Vagina (tissue), 2 donors: ENCODE data around the gene STX3.

Experiments used
- POLR2A ChIP-seq, 2 donors: fragments of 450-650 bp; IDR thresholded peaks; one replicate each; pipeline ENCODE4 v1.6.1; 2017; ENCODE audit warnings: antibody characterized with exemption in 2 of 2, mild to moderate bottlenecking in 2 of 2, moderate library complexity in 2 of 2
- TF ChIP-seq, protein P1 (sequence below), 3 experiments: fragments of 450-650 bp in 2 of 3; fragments of 200-600 bp in 1 of 3; sonication (generic) in 1 of 3; IDR thresholded peaks; one replicate each; pipeline ENCODE4 v1.5.1; 2017 to 2019; ENCODE audit warnings: antibody characterized with exemption in 3 of 3, mild to moderate bottlenecking in 2 of 3, moderate library complexity in 2 of 3

DNA sequence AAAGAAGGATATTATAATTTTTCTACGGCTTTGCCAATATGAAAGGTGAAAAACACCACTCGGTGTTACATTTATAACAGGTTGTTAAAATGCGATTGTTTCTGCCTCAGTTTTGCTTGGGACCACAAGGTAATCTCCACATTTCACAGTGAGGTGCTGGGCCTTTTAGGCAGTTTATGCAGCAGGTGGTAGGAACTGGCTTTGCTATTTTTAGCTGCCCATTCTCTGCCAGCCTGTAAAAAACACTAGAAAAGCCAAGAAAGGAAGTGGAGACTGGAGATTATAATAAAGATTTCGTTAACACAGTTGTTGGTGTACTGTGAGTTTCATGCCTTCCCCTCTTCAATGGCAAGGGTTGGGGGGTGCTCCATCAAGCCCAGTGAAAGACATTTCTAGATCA is 63.4 kb downstream of the STX3 start:
- TF ChIP-seq, protein P1, sequence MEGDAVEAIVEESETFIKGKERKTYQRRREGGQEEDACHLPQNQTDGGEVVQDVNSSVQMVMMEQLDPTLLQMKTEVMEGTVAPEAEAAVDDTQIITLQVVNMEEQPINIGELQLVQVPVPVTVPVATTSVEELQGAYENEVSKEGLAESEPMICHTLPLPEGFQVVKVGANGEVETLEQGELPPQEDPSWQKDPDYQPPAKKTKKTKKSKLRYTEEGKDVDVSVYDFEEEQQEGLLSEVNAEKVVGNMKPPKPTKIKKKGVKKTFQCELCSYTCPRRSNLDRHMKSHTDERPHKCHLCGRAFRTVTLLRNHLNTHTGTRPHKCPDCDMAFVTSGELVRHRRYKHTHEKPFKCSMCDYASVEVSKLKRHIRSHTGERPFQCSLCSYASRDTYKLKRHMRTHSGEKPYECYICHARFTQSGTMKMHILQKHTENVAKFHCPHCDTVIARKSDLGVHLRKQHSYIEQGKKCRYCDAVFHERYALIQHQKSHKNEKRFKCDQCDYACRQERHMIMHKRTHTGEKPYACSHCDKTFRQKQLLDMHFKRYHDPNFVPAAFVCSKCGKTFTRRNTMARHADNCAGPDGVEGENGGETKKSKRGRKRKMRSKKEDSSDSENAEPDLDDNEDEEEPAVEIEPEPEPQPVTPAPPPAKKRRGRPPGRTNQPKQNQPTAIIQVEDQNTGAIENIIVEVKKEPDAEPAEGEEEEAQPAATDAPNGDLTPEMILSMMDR (IDR thresholded peaks at IDR 0.05) = no peak
- no peak for TF ChIP-seq POLR2A (IDR thresholded peaks at IDR 0.05)
